IMR-90 (cell line): ENCODE results near the gene COL4A2. TPM values are rescaled to one million over a fixed set of nuclear protein-coding genes. Genes with fewer than 3 reads are reported as not detected.

Experiments used
- ATAC-seq: fragments of 200-7000 bp; cut with Tn5 transposase; 2 replicates; pipeline ENCODE4 v1.9.1; 2020; ENCODE audit warnings: low read depth, mild to moderate bottlenecking, moderate library complexity
- BruUV-seq: library from RNA; stranded (reverse); fragments of 400-500 nt; replicated peaks from 2 replicates; lab custom pipeline; 2021; lab: Mats Ljungman, UMichigan
- CTCF ChIA-PET: fragments of 300-600 bp; formaldehyde crosslinking; extraction: SDS; loops from one replicate; lab custom pipeline; 2021; ENCODE audit warnings: antibody characterized with exemption; lab: Yijun Ruan, JAX
- POLR2A ChIA-PET: fragments of 300-600 bp; sonication (Branson Sonifier 250); formaldehyde crosslinking; loops from one replicate; lab custom pipeline; 2022; ENCODE audit warnings: antibody characterized with exemption; ENCODE audit not compliant: unreplicated experiment; lab: Charles Lee
- DNase-seq: peaks from one replicate; pipeline ENCODE4 v3.0.0; 2013
- H2AFZ ChIP-seq: replicated peaks from 2 replicates; pipeline ENCODE3; 2013; ENCODE audit warnings: low read length, mild to moderate bottlenecking; ENCODE audit not compliant: poor library complexity
- H2AK5ac ChIP-seq: 2 replicates; pipeline ENCODE4 v1.6.1; 2013; ENCODE audit warnings: low read depth, low read length, inconsistent platforms
- H2AK9ac ChIP-seq: replicated peaks from 2 replicates; pipeline ENCODE3; 2013; ENCODE audit warnings: mild to moderate bottlenecking, low read depth, low read length, moderate library complexity; ENCODE audit not compliant: poor library complexity
- H2BK120ac ChIP-seq: 2 replicates; pipeline ENCODE4 v1.6.1; 2013; ENCODE audit warnings: low read depth, low read length, inconsistent platforms
- H2BK15ac ChIP-seq: 3 replicates; pipeline ENCODE4 v1.6.1; 2013; ENCODE audit warnings: low read depth, low read length, inconsistent platforms
- H2BK20ac ChIP-seq: 2 replicates; pipeline ENCODE4 v1.6.1; 2013; ENCODE audit warnings: low read depth, mild to moderate bottlenecking, inconsistent platforms, low read length, moderate library complexity
- H2BK5ac ChIP-seq: 2 replicates; pipeline ENCODE4 v1.6.1; 2013; ENCODE audit warnings: mild to moderate bottlenecking, low read depth, low read length, inconsistent platforms; ENCODE audit not compliant: poor library complexity, severe bottlenecking
- H3K14ac ChIP-seq: replicated peaks from 2 replicates; pipeline ENCODE4 v1.6.1; 2013; ENCODE audit warnings: low read depth, low read length, inconsistent platforms
- H3K18ac ChIP-seq: 2 replicates; pipeline ENCODE4 v1.6.1; 2013; ENCODE audit warnings: low read depth, low read length, control low read depth
- H3K23ac ChIP-seq: 2 replicates; pipeline ENCODE4 v1.6.1; 2013; ENCODE audit warnings: low read depth, low read length, inconsistent platforms
- H3K27ac ChIP-seq: 2 replicates; pipeline ENCODE4 v1.5.1; 2013; ENCODE audit warnings: mild to moderate bottlenecking, control low read depth, low read length; ENCODE audit not compliant: insufficient read depth
- H3K27me3 ChIP-seq: 2 replicates; pipeline ENCODE4 v1.6.1; 2013; ENCODE audit warnings: low read length; ENCODE audit not compliant: control insufficient read depth, insufficient read depth
- H3K36me3 ChIP-seq: 2 replicates; pipeline ENCODE4 v1.6.1; 2013; ENCODE audit warnings: low read length, mixed read lengths; ENCODE audit not compliant: control insufficient read depth, insufficient read depth
- H3K4ac ChIP-seq: 2 replicates; pipeline ENCODE4 v1.6.1; 2013; ENCODE audit warnings: low read depth, low read length, inconsistent platforms
- H3K4me1 ChIP-seq: 2 replicates; pipeline ENCODE4 v1.6.1; 2013; ENCODE audit warnings: low read length, mixed read lengths; ENCODE audit not compliant: control insufficient read depth, insufficient read depth
- H3K4me2 ChIP-seq: 2 replicates; pipeline ENCODE4 v1.6.1; 2013; ENCODE audit warnings: low read depth, mild to moderate bottlenecking, control low read depth, low read length, moderate library complexity
- H3K4me3 ChIP-seq: 2 replicates; pipeline ENCODE4 v1.5.1; 2013; ENCODE audit warnings: low read depth, mild to moderate bottlenecking, control low read depth, low read length, moderate library complexity; ENCODE audit not compliant: insufficient read depth
- H3K56ac ChIP-seq: 2 replicates; pipeline ENCODE4 v1.6.1; 2013; ENCODE audit warnings: low read length, inconsistent platforms; ENCODE audit not compliant: insufficient read depth; ENCODE audit errors: extremely low read depth
- H3K79me1 ChIP-seq, 2 experiments: 2 replicates each; pipeline ENCODE4 v1.6.1; 2013; ENCODE audit warnings: low read length in 2 of 2, inconsistent platforms in 1 of 2, low read depth in 1 of 2
- H3K9ac ChIP-seq: 2 replicates; pipeline ENCODE4 v1.6.1; 2013; ENCODE audit warnings: low read depth, low read length, control low read depth
- H3K9me1 ChIP-seq: 2 replicates; pipeline ENCODE4 v1.6.1; 2013; ENCODE audit warnings: low read length, inconsistent platforms; ENCODE audit not compliant: insufficient read depth
- H3K9me3 ChIP-seq: 2 replicates; pipeline ENCODE4 v1.6.1; 2013; ENCODE audit warnings: low read length; ENCODE audit not compliant: control insufficient read depth, insufficient read depth
- H4K20me1 ChIP-seq: 2 replicates; pipeline ENCODE4 v1.6.1; 2013; ENCODE audit warnings: low read length, inconsistent platforms; ENCODE audit not compliant: insufficient read depth
- H4K5ac ChIP-seq: 2 replicates; pipeline ENCODE4 v1.6.1; 2013; ENCODE audit warnings: mild to moderate bottlenecking, low read depth, low read length, control low read depth
- H4K8ac ChIP-seq, 2 experiments: 2 replicates each; pipeline ENCODE4 v1.6.1; 2013; ENCODE audit warnings: low read depth in 2 of 2, low read length in 2 of 2, control low read depth in 1 of 2, inconsistent platforms in 1 of 2
- H4K91ac ChIP-seq: 2 replicates; pipeline ENCODE4 v1.6.1; 2013; ENCODE audit warnings: low read depth, low read length, inconsistent platforms; ENCODE audit not compliant: insufficient read depth
- CEBPB ChIP-seq: IDR thresholded peaks from 2 replicates; pipeline ENCODE4 v1.6.1; 2012; ENCODE audit warnings: low read depth, low read length, improper control_type of control experiment
- NFE2L2 ChIP-seq: fragments of 150-350 bp; IDR thresholded peaks from 2 replicates; pipeline ENCODE4 v1.6.1; 2016; ENCODE audit warnings: low read depth, mild to moderate bottlenecking, low read length
- WGBS, 2 experiments: methylation state at CpG; one replicate each; pipeline versions ENCODE4 v1.1.5 to v1.1.7; 2013; ENCODE audit warnings: missing lambda C conversion rate in 2 of 2; ENCODE audit not compliant: insufficient read length in 1 of 2; ENCODE audit errors: extremely low coverage in 2 of 2; 5-methylcytosine and 5-hydroxymethylcytosine counted together
- dilution Hi-C: fragments of 300-500 bp; cut with HindIII; formaldehyde crosslinking; loops from one replicate; pipeline ENCODE4 v1.14.3; 2018; ENCODE audit warnings: low sequenced_read_pairs; ENCODE audit not compliant: unreplicated experiment
- in situ Hi-C: fragments of 300-500 bp; cut with MboI; formaldehyde crosslinking; loops from 3 replicates; pipeline ENCODE4 v1.14.3; 2019; ENCODE audit warnings: low sequenced_read_pairs, inconsistent platforms, mixed read lengths
- intact Hi-C: fragments of 100-400 bp; cut with micrococcal nuclease; formaldehyde crosslinking; loops from 2 replicates; pipeline ENCODE4 v1.10.0; 2022
- polyA plus RNA-seq, 3 experiments: library from polyadenylated mRNA; depleted of rRNA; stranded (reverse); fragments of >200 nt; gene quantifications; 2 replicates each; pipeline ENCODE4 v1.2.3, GENCODE V29; 2012; ENCODE audit warnings: low replicate concordance in 1 of 3
- total RNA-seq: library from RNA; depleted of rRNA; stranded (reverse); fragments of >200 nt; gene quantifications from 2 replicates; pipeline ENCODE4 v1.2.3, GENCODE V29; 2012
- TF ChIP-seq, protein P1 (sequence below): fragments of 150-350 bp; IDR thresholded peaks from 2 replicates; pipeline ENCODE4 v1.6.1; 2017; ENCODE audit warnings: mild to moderate bottlenecking, antibody characterized with exemption, low read length, low read depth

Gene COL4A2
- total and polyA plus RNA-seq, 2 of the 4 experiments (the other 2 are of a cell fraction) = 90.7 to 457 TPM

DNA sequence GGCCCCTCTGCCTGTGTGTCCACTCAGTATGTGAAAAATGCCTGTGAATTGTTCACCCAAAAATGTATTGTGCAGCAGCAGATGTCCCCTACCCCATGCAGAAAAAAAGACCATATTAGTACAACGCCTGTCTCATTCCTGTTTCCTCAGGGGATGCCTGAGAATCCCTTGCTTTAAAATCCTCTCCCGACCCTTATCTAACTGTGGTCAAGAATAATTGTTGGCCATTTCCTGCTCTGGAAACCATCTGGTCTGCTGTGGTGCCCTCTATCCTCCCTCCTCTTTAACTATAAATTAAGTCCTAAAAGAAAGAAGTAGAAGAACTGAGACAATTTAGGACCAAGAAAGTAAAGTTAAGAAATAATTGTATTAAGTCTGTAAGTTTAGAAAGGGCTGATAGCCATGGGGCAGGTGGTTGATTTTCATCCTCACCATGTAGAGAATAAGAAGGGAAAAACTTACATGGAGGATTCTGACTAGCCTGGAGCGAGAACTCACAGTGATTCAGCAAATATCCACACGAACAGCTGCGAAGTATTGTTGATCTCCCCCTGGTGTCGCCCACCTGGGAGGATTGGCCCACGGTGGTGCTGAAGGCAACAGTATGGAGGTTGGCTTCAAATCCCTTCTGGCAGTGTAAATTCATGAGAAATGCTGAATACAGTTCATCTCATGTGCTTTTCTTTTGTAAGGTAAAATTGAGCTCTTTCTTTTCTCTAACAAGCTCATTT, 85.6 kb downstream of the COL4A2 start:
- Histone ChIP-seq H2AFZ (no peak overlapping the region), H3K4ac (peak overlapping the region; percentile 93), H3K27me3 (no peaks in the 10 kb centered on the region), H2BK20ac (peak overlapping the region; percentile 97), H3K9me3 (no peaks in the 10 kb centered on the region), H3K14ac (peak overlapping the region; percentile 57), H3K27ac (peak overlapping the region; percentile 74), H4K8ac (peak overlapping the region; percentile 31 to 88; a peak in 3 of 4 replicates), H3K4me2 (no peak overlapping the region), H3K56ac (peak overlapping the region; percentile 17; the same call in 1 of the 2 replicates), H3K9me1 (peaks cover 34% of the 10 kb centered on the region), H4K91ac (peak overlapping the region; percentile 95), H4K5ac (peak overlapping the region; percentile 86), H2AK9ac (peak overlapping the region; percentile 17), H2BK5ac (peak overlapping the region; percentile 99), H2BK120ac (peak overlapping the region; percentile 88), H3K23ac (peak overlapping the region; percentile 87), H3K36me3 (peaks cover 14% of the 10 kb centered on the region), H2AK5ac (peak overlapping the region; percentile 99), H2BK15ac (peak overlapping the region; percentile 89), H3K18ac (peak overlapping the region; percentile 82), H3K9ac (no peak overlapping the region), H3K4me1 (peaks cover 45% of the 10 kb centered on the region), H3K4me3 (no peak overlapping the region), H3K79me1 (peaks cover 26 to 68% of the 10 kb centered on the region in 2 experiments), H4K20me1 (peaks cover 5% of the 10 kb centered on the region; the same call in 1 of the 2 replicates)
- ATAC-seq (no peak), DNase-seq (peak; percentile 78)
- in situ Hi-C loops = no loop called here
- POLR2A ChIA-PET = interaction anchor here (0.7 kb wide), 1 partner anchor 77 kb away, joined by 6 read pairs; no protein-coding TSS in a partner anchor
- WGBS, 2 experiments = no CpG with 5 or more reads among the region's 7 CpGs
- no TSS peak for BruUV-seq
- CTCF ChIA-PET = no interaction called here
- dilution Hi-C loops = no loop called here
- intact Hi-C loops = no loop called here
- TF ChIP-seq NFE2L2 (peak; percentile 87), CEBPB (no peak)
- TF ChIP-seq, protein P1, sequence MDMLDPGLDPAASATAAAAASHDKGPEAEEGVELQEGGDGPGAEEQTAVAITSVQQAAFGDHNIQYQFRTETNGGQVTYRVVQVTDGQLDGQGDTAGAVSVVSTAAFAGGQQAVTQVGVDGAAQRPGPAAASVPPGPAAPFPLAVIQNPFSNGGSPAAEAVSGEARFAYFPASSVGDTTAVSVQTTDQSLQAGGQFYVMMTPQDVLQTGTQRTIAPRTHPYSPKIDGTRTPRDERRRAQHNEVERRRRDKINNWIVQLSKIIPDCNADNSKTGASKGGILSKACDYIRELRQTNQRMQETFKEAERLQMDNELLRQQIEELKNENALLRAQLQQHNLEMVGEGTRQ = no peak
